Ecto neural progenitor cell (in vitro differentiated cells): ENCODE results near the gene C15orf39.
"Not testable (repeated sequence)": the region's sequence is repeated elsewhere in the genome, so short reads cannot be mapped to it uniquely, and the experiment has no call there.

ENCODE experiments used
- DNase-seq: peaks from one replicate; pipeline ENCODE4 v3.0.0-alpha.2; 2018; ENCODE audit warnings: low spot score

The C15orf39 gene

DNA sequence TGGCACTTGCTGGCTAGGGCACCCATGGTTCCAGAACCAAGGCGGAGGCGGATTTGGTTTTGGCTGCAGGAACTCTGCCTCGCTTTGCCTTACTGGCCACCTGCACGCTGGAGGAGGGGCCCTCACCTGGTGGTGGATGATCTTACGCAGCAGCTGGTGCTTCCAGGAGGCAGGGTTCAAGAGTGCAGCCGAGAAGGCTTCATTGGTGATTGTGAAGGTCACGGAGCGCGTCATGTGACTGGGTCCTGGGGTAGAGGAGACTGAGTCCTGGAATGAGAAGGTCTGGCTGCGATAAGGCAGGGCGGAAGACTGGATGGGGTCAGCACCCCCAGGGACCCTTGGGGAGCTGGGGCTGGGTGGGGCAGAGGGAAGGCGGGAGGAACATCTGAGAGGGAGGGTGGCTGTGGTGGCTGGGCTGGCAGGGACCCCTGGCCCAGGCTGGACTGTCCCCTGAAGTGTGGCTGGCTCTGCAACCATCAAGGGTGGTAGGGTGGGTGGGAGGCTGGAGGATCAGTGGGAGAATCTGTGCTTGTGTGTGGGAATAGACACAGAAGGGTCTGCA lies 30.7 kb downstream of the C15orf39 start:
- no peak for DNase-seq

DNA sequence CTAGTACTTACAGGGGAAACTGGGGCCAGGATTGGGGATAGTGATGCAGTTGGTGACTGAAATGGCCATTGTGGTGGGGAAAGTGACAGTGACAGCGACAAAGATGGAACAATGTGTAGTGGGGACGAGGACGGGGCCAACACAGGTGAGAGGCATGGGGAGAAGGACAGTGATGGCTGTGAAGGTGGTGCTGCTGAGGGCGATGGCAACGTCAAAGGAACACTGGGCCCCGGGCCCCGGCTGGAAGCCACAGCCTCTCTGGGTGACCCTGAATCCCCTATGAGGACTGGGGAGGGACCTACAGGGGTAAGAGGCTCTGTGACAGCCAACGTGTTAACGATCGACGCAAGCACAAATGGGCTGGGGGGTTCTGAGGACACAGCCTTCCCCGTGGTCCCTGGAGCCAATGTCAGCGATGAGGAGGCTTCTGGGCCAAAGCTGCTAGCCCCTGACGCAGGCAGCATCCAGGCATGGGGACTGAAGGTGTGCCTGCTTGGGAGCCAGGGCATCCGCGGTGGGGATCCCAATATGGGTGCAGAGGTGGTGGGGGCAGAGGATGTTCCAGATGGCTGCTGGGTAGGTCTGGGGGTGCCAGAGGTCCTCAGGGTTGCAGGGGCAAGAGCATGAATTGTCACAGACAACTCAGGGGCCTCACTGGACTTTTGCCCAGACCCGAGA lies 31.3 kb downstream of the C15orf39 start:
- DNase-seq: no peak

DNA sequence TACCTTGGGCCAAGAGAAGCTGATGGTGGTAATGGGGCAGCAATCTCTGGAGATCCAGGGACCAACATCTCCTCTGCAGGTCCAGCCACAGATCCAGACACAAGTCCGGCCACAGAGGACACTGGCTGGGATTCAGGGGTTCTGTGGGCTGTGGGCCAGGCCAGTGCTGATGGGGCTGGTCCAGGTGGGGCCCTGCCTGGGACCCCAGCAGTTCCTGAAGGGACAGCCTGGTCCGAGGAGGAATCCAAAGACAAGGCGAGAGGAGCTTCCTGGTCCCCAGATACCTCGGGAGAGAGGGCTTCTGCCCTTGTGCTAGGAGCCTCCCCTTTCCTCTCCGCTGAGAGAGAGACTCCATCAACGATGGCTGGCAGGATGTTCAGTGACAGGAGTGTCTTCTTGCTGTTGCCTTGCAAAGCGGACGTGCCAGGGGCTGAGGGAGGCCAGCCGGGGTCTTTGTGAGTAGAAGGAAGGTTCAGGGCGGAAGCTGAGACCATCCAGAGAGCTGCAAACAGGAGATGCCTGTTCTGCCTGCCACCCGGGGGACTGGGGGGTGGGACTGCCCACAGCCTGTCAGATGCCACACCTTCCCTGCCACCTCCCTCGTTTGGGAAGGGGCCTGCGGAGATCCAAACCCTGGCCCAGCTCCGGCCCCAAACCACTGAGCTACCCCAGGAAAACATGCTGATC lies 32.0 kb downstream of the C15orf39 start:
- no peak for DNase-seq

DNA sequence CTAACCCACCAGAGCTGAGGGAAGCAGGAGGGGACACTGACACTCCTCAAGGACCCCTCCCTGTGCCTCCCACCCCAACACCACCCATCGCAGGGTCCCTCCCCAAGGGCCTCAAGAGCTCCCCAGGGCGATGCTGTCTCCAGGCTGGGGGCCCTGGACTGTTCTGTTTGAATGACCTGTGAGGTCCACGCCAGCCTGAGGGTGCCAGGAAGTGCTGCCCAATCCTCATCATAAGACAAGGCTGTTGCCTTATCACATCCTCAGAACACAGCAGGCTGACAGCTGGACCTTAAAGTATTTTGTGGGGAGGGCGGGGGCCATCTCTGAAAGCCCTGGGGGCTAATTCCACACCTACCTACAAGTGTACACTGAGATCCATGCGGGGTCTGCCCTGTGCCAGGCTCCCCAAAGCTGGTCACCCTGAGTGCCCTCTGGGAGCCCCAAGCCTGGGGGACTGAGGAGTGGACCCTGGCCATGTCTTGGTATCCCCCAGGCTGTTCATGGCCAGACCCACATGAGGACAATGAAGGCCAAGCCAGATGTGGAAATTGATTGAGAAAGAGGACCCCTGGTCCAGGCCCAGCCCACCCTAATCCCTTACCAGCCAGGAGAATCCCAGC lies 32.6 kb downstream of the C15orf39 start:
- DNase-seq: no peak

DNA sequence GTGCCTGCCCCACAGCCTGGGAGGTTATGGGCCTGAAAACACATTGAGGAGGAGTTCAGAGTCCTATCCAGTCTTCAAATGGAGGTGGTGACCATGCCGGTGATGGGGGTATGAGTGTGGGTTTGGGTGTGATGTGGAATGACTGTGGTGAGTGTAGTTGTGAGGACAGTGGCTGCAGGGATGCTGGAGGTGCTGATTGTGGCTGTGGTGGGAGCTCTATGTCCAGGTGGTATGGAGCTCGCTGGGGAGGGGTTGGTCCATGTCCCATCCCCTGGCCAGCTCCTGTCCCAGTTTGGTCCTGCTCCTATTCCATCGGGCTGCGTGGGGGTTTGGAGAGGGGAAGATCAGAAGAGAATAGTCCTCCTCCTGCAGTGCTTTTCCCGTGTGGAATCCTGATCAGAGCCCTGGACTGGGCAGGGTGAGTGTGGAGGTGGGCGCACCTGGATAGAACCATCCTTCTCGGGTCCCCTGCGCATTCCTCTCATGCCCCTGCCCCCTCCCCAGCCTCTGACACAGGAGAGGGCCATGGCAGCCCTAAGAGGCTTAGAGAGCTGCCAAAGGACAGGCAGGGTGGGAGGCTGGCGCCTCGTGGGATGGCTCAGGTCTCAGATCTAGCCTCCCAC lies 33.5 kb downstream of the C15orf39 start:
- no peak for DNase-seq

DNA sequence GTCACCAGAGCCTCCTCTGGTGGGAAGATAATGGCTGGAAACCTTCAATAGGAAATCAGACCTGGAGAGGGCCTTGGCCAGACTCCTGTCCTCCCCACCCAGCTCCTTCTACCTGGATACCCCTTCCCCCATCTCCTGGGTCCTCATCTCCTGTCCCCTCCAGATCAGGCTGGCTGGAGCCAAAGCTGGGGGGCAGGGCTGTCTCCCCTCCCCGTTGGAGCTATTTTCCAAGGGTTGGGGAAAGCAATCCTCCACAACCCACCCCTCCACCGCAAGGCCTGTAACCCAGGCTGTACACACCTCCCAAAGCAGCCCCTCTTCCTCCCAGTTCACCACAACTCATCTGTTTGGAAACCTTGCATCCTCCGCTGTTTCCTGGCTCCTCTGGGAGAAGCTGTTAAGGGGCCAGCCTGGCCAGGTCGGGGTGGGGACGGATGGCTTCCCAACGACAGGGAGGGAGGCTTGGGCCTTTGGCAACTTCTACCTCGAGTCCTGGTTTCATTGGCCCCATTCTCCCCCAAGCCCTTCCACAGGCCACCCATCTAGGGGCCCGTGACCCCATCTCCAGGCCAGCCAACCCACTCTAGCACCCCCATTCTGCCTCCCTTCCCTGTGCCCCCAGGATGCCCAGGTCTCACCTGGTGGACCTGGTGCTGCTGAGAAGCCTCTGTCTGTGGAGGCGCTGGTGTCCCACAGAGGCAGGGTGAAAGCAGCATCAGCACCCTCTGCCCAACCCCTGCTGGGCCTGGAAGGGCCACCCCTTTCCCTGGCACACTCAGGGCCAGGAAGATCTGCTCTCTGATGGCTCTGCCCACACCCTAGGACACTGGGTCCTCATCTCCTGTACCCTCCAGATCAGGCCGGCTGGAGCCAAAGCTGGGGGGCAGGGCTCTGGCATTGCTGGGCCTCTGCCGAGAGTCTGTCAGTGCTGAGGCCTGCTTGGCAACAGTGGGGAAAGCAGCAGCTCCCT lies 34.4 kb downstream of the C15orf39 start:
- no peak for DNase-seq

DNA sequence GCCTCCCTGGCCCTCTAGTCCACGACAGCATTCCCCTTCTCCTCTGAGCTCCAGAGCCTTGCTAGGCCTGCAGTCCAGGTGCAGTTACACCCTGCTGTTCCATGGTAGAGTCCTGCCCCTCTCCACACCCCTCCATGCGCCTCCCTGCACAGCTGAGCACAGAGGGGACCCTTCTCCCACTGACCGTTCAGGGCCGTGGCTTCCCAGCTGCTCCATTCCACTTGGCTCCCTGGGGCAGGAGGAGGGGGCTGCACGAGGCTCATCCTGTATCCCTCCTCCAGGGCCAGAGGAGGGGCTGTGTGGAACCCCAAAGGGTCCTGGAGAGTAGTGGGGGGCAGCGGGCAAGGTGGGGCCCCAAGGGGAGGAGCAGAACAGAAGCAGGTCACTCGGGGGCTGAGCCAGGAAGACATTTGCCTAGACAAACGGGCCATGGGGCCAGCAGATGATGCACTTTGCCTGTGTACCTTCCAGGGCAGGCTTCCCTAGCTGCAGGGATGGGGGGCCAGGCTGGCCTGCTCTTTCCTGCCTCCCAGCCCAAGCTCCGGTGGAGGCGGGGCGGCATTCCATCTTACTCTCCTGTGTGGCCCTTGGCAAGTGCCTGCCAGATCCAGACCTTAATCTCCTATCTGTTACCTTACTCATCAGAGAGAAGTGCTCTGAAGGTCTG lies 35.8 kb downstream of the C15orf39 start:
- no peak for DNase-seq

DNA sequence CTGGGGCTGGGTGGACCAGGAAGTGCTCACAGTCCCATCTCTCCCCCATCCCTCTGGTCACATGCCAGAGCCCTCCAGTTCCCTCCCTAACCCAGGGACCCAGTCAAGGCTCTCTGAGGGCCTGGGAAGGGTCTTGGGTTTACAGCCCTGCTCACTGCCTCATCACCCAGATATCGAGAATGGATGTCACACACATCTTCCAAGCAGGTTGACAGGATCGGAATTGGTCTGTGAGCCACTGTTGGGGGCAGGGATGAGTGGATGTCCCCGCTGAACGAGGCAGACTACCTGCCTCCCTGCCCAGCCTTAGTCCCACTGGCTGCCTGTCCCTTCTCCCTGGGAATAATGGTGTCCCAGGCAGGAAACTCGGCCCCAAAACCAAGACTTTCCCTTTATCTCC lies 36.5 kb downstream of the C15orf39 start:
- DNase-seq: no peak

DNA sequence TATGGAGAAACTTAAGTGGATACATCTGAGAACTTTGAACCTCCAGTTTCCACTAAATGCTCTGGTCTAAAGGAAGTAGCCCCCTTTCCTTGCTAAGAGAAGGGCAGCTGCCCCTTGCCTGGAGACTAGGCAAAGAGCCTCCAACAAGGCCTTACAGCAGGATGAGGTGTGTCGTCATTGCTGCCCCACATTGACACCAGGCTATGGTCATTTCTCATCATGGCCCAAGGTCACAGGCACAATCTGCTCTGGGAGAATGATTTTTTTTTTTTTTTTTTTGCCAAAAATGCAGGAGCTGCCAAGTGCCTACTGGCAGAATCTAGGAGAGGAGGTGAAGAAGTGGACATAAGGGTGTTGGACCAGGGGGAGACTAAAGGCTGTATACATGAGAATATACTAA lies 44.1 kb downstream of the C15orf39 start:
- DNase-seq: not testable (repeated sequence)

DNA sequence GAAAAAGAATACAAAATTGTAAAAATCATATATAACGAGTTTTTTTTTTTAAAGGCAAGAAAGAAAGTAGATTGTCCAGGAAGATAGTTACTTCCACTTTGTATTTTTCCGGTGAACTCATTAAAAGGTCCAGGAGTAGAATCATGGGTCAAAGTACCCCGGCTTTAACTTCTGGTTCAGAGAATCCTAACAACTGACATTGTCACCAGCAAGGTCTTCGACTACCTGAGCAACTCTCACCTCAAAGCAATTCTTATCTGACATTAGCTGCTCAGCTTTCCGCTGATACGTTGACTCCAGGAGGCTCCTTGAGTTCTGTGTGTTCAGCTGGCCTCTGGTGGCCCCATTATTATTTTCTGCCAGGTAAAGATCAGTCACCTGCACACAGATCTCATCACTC lies 47.3 kb downstream of the C15orf39 start:
- not testable (repeated sequence) for DNase-seq

DNA sequence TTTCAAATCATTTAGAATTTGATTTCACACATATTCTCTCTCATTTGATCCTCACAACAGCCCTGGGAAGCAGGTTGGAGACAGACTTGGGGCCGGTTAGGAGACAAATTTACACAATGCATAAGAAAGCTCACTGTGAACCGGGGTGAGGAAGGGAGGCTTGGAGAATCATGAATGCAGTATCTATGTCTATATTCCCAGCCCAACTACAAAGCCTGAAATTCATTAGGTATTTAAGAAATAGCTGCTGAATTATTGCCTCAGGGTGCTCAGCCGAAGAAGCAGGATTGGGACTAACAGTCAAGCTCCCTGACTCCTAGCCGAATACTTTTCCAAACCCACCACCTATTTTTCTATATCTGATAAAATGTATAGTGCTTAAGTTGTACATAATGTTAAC lies 48.0 kb downstream of the C15orf39 start:
- DNase-seq: no peak

DNA sequence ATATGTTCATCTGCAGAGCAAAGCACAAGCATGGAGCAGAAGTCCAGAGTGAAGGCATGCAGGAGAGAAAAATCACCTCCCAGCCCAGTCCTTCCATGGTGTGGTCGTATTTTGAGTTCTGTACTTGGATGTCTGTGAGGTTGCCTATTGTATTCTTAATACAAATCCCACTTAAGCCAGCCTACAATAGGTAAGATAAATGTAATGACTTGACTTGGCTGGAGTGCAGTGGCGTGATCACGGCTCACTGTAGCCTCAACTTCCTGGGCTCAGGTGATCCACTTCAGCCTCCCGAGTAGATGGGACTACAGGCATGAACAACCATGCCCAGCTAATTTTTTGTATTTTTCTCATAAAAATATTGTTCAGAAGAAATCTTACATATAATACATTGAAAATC lies 49.7 kb downstream of the C15orf39 start:
- not testable (repeated sequence) for DNase-seq

DNA sequence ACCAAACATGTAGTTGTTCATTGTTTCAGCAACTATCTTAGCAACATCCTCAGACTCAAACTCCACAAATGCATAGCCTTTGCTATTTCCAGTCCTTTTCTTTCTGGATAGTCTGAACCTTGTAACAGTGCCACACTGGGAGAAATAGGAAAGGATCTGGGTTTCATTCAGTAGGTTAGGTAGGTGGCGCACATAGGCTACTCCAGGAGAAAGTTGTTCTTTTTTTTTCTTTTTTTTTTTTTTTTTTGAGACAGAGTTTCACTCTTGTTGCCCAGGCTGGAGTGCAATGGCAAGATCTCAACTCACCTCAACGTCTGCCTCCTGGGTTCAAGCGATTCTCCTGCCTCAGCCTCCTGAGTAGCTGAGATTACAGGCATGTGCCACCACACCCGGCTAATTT lies 50.6 kb downstream of the C15orf39 start:
- DNase-seq: not testable (repeated sequence)

DNA sequence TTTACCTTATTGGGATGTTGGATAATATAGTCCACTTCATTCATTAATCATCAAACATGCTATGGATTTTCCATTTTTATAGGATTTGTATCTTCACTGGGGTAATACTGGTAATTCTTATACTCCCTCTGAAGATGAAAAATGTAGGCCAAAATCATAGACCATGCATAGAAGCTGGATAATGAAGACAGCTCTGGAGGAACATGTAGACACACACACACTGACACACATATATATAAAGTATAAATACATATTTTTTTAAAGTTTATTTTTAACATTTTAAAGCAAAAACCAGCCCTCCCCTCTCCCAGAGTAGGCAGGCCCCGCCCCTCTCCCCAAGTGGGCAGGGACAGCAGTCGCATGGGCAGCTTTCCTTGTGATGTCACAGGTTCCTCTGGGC lies 56.4 kb downstream of the C15orf39 start, which contains the start of gene GOLGA6C:
Gene GOLGA6C, plus strand, starts transcription at position 301 of the 400 bp plus-strand sequence. CDS start 265 bp downstream, outside the sequence.
- not testable (repeated sequence) for DNase-seq

DNA sequence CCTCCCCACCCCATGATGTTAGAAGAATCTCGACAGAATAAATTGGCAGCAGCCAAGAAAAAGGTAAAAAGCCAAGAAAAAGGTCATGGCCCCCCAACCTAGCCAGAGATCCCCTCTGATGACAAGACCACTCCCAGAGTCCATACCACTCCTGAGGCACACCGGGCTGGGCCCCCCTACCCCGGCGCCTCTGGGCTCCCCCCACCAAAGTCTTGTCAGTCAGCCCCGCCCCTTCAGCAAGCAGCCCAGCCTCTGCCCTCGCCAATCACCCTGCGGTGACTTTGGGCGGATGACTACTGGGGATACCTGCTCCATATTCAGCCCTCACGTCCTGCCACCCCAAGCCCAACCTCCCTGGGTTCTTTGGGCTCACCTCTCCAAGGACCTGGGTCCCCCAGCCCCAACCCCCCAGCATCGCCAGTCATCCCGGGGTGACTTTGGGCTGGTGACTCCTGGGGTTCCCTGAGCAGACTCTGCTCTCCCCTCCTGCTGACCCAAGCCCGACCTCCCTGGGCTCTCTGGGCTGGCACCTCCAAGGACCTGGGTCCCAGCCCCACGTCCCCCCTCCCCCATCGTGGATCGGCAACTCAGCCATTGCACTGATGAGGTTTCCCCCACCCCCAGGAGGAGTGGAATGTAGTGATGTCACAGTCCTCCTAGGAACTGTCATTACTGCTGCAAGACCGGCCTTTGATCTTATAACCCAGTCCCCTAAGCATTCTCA lies 57.1 kb downstream of the C15orf39 start:
- not testable (repeated sequence) for DNase-seq

DNA sequence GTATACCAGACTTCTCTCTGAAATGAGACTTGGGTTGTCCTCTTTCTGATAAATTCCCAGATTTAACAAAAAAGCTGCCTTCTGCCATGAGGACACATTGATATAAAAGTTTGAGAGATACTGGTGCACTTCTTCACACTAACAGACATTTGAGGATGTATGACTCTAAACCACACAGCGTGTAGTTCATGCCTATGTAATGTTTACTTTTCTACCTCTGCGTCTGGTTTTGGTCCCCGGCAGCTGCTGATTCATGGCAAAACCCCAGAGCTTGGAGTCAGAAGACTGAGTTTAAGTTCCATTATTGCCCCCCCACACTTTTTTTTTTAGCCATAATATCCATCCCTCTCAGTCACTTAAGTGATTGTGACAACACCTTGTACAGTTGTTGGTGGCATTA lies 58.2 kb downstream of the C15orf39 start:
- not testable (repeated sequence) for DNase-seq
